IPS-18a (cell line): Measurements from ENCODE around the gene SEC23A.

Experiments
- H3K27ac ChIP-seq: one replicate; pipeline ENCODE4 v1.5.1; 2013; ENCODE audit warnings: low read length
- H3K27me3 ChIP-seq: one replicate; pipeline ENCODE4 v1.6.1; 2013; ENCODE audit warnings: mild to moderate bottlenecking, low read length; ENCODE audit not compliant: control insufficient read depth, insufficient read depth
- H3K36me3 ChIP-seq: one replicate; pipeline ENCODE4 v1.6.1; 2013; ENCODE audit warnings: low read depth, low read length; ENCODE audit not compliant: control insufficient read depth
- H3K4me1 ChIP-seq: one replicate; pipeline ENCODE4 v1.6.1; 2013; ENCODE audit warnings: low read depth, low read length; ENCODE audit not compliant: control insufficient read depth
- H3K4me3 ChIP-seq: one replicate; pipeline ENCODE4 v1.5.1; 2013; ENCODE audit warnings: low read length
- H3K9ac ChIP-seq: one replicate; pipeline ENCODE4 v1.6.1; 2013; ENCODE audit warnings: mild to moderate bottlenecking, low read length, moderate library complexity
- H3K9me3 ChIP-seq: one replicate; pipeline ENCODE4 v1.6.1; 2013; ENCODE audit warnings: low read depth, low read length; ENCODE audit not compliant: control insufficient read depth

SEC23A gene

GRCh38 chr14:39005044-39005880 is 97.8 kb downstream of the SEC23A start:
- Histone ChIP-seq H3K27me3 (no peaks in the 10 kb centered on the region), H3K9me3 (no peaks in the 10 kb centered on the region), H3K4me1 (no peaks in the 10 kb centered on the region), H3K4me3 (no peak overlapping the region), H3K36me3 (no peaks in the 10 kb centered on the region), H3K9ac (no peak overlapping the region), H3K27ac (no peak overlapping the region)

GRCh38 chr14:38999949-39000348 is 103.1 kb downstream of the SEC23A start:
- Histone ChIP-seq H3K4me1 (no peaks in the 10 kb centered on the region), H3K9me3 (no peaks in the 10 kb centered on the region), H3K27me3 (no peaks in the 10 kb centered on the region), H3K4me3 (no peak overlapping the region), H3K36me3 (no peaks in the 10 kb centered on the region), H3K9ac (no peak overlapping the region), H3K27ac (no peak overlapping the region)

- Histone ChIP-seq H3K36me3 (no peaks in the 10 kb centered on the region), H3K27ac (no peak overlapping the region), H3K4me1 (no peaks in the 10 kb centered on the region), H3K27me3 (no peaks in the 10 kb centered on the region), H3K9ac (no peak overlapping the region), H3K9me3 (no peaks in the 10 kb centered on the region), H3K4me3 (no peak overlapping the region)
Measured at GRCh38 chr14:38994731-38995130, 108.3 kb downstream of the SEC23A start.

- Histone ChIP-seq H3K9ac (no peak overlapping the region), H3K27me3 (no peaks in the 10 kb centered on the region), H3K4me3 (no peak overlapping the region), H3K27ac (no peak overlapping the region), H3K4me1 (no peaks in the 10 kb centered on the region), H3K9me3 (no peaks in the 10 kb centered on the region), H3K36me3 (no peaks in the 10 kb centered on the region)
Measured at GRCh38 chr14:38993981-38994380, 109.1 kb downstream of the SEC23A start.

- H3K36me3 ChIP-seq, result no peaks in the 10 kb centered on the region
- H3K27ac ChIP-seq, result no peak overlapping the region
- H3K4me1 ChIP-seq, result no peaks in the 10 kb centered on the region
- no peak overlapping the region for H3K9ac ChIP-seq
- no peaks in the 10 kb centered on the region for H3K9me3 ChIP-seq
- no peak overlapping the region for H3K4me3 ChIP-seq
- H3K27me3 ChIP-seq, result no peaks in the 10 kb centered on the region
Measured at GRCh38 chr14:38992067-38992844, 110.8 kb downstream of the SEC23A start.

GRCh38 chr14:38991299-38991698 is 111.7 kb downstream of the SEC23A start:
- no peaks in the 10 kb centered on the region for H3K9me3 ChIP-seq
- no peak overlapping the region for H3K27ac ChIP-seq
- H3K36me3 ChIP-seq, result no peaks in the 10 kb centered on the region
- no peaks in the 10 kb centered on the region for H3K4me1 ChIP-seq
- H3K9ac ChIP-seq, result no peak overlapping the region
- H3K4me3 ChIP-seq, result no peak overlapping the region
- H3K27me3 ChIP-seq, result no peaks in the 10 kb centered on the region

- no peak overlapping the region for H3K4me3 ChIP-seq
- no peak overlapping the region for H3K9ac ChIP-seq
Measured at GRCh38 chr14:38989922-38990546, 113.0 kb downstream of the SEC23A start.

GRCh38 chr14:38987781-38988180 is 115.3 kb downstream of the SEC23A start:
- Histone ChIP-seq H3K9ac (no peak overlapping the region), H3K9me3 (no peaks in the 10 kb centered on the region)

More at GRCh38 chr14:38989922-38990546, 113.0 kb downstream of the SEC23A start:
- H3K4me1 ChIP-seq, result no peaks in the 10 kb centered on the region
- H3K36me3 ChIP-seq, result no peaks in the 10 kb centered on the region
- no peaks in the 10 kb centered on the region for H3K9me3 ChIP-seq
- no peak overlapping the region for H3K27ac ChIP-seq
- no peaks in the 10 kb centered on the region for H3K27me3 ChIP-seq

GRCh38 chr14:38982837-38983236 is 120.2 kb downstream of the SEC23A start:
- no peak overlapping the region for H3K27ac ChIP-seq
- H3K4me3 ChIP-seq, result no peak overlapping the region
- H3K36me3 ChIP-seq, result no peaks in the 10 kb centered on the region
- no peaks in the 10 kb centered on the region for H3K9me3 ChIP-seq
- no peaks in the 10 kb centered on the region for H3K4me1 ChIP-seq
- no peaks in the 10 kb centered on the region for H3K27me3 ChIP-seq
- no peak overlapping the region for H3K9ac ChIP-seq

More at GRCh38 chr14:38987781-38988180, 115.3 kb downstream of the SEC23A start:
- H3K36me3 ChIP-seq, result no peaks in the 10 kb centered on the region
- no peak overlapping the region for H3K4me3 ChIP-seq
- no peak overlapping the region for H3K27ac ChIP-seq
- H3K27me3 ChIP-seq, result no peaks in the 10 kb centered on the region
- no peaks in the 10 kb centered on the region for H3K4me1 ChIP-seq

- H3K9ac ChIP-seq, result no peak overlapping the region
- H3K36me3 ChIP-seq, result no peaks in the 10 kb centered on the region
- H3K4me3 ChIP-seq, result no peak overlapping the region
- no peaks in the 10 kb centered on the region for H3K9me3 ChIP-seq
- no peaks in the 10 kb centered on the region for H3K27me3 ChIP-seq
- no peaks in the 10 kb centered on the region for H3K4me1 ChIP-seq
- H3K27ac ChIP-seq, result no peak overlapping the region
Measured at GRCh38 chr14:38982278-38982677, 120.8 kb downstream of the SEC23A start.
